Measurements from ENCODE around the gene TSPAN5. TPM values are rescaled to one million over a fixed set of nuclear protein-coding genes. Genes with fewer than 3 reads are reported as not detected.

The TSPAN5 gene
- total RNA-seq, 2 experiments from 2014 or later, result 1.8 to 2.8 TPM

DNA sequence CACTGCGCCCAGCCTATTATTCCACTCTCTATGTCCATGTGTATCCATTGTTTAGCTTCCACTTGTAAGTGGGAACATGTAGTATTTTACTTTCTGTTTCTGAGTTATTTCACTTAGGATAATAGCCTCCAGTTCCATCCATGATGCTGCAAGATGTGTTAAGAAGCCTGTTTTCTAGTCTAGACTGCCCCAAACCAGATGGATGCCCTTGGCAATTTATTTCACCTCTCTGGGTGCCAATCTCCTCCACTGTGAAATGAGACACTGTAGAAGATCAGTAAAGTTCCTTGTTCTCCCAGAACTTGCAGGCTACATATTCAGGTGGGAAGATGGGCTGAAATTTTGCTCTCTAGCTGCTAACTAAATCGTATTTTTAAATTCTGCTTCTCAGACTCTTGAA is 72.8 kb downstream of the TSPAN5 start:
- DNase-seq, result no peak
- intact Hi-C loops (cut with DNase I, micrococcal nuclease), result no loop called here
- CTCF ChIA-PET, result no interaction called here

DNA sequence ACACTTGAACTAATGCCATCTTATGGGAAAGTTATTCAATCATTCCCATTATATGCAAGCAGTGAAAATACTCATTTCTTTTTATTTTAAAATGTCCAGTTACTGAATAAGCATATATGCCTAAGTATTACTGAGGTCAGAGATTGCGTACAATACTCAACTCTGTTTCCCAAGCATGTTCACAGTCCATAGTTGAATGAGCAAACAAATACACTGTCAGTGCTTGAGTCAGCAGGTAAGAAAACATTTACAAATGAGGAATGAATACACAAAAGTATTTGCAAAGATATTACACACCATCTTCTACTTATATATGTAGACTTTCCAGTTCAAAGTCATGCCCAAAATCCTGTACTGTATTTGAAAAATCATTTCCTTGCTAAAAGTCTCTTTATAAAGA is 74.1 kb downstream of the TSPAN5 start:
- H3K9me3 ChIP-seq (ENCODE audit: control insufficient read depth in 1 of 2, insufficient read depth in 1 of 2, low read length in 2 of 2), result no peaks in the 10 kb centered on the region
- intact Hi-C loops (cut with DNase I, micrococcal nuclease), result no loop called here
- TF ChIP-seq, protein P1, sequence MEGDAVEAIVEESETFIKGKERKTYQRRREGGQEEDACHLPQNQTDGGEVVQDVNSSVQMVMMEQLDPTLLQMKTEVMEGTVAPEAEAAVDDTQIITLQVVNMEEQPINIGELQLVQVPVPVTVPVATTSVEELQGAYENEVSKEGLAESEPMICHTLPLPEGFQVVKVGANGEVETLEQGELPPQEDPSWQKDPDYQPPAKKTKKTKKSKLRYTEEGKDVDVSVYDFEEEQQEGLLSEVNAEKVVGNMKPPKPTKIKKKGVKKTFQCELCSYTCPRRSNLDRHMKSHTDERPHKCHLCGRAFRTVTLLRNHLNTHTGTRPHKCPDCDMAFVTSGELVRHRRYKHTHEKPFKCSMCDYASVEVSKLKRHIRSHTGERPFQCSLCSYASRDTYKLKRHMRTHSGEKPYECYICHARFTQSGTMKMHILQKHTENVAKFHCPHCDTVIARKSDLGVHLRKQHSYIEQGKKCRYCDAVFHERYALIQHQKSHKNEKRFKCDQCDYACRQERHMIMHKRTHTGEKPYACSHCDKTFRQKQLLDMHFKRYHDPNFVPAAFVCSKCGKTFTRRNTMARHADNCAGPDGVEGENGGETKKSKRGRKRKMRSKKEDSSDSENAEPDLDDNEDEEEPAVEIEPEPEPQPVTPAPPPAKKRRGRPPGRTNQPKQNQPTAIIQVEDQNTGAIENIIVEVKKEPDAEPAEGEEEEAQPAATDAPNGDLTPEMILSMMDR (IDR thresholded peaks at IDR 0.05), result no peak
- H3K9me3 Mint-ChIP-seq, result no peaks in the 10 kb centered on the region
- H3K4me3 ChIP-seq (ENCODE audit: low read length), result no peak overlapping the region
- no peaks in the 10 kb centered on the region for H3K36me3 ChIP-seq (ENCODE audit: insufficient read depth, low read length)
- peaks cover 4% of the 10 kb centered on the region for H3K4me1 ChIP-seq (ENCODE audit: insufficient read depth, low read length)
- ChIA-PET POLR2A (no interaction called here), CTCF (no interaction called here)
- no peak for ATAC-seq (ENCODE audit: poor library complexity)
- DNase-seq, result no peak
- H3K36me3 Mint-ChIP-seq (ENCODE audit: low read depth), result no peaks in the 10 kb centered on the region
- H3K4me3 Mint-ChIP-seq, result no peak overlapping the region
- no peak overlapping the region for H3K27ac Mint-ChIP-seq
- H3K27ac ChIP-seq (ENCODE audit: low read depth in 1 of 2, low read length in 2 of 2), result no peak overlapping the region
- no peaks in the 10 kb centered on the region for H3K27me3 ChIP-seq (ENCODE audit: control insufficient read depth in 1 of 2, insufficient read depth in 2 of 2, low read length in 2 of 2)
- H3K27me3 Mint-ChIP-seq, result no peaks in the 10 kb centered on the region
- H3K4me1 Mint-ChIP-seq (ENCODE audit: low read depth), result peaks cover 53% of the 10 kb centered on the region

More for the DNA sequence above, 72.8 kb downstream of the TSPAN5 start:
- Mint-ChIP-seq H3K4me3 (no peak overlapping the region), H3K9me3 (no peaks in the 10 kb centered on the region), H3K36me3 (ENCODE audit: low read depth) (no peaks in the 10 kb centered on the region), H3K27me3 (no peaks in the 10 kb centered on the region), H3K4me1 (ENCODE audit: low read depth) (peaks cover 47% of the 10 kb centered on the region), H3K27ac (no peak overlapping the region)
- no peak for ATAC-seq (ENCODE audit: poor library complexity)
- peaks cover 4% of the 10 kb centered on the region for H3K4me1 ChIP-seq (ENCODE audit: insufficient read depth, low read length)
- POLR2A ChIA-PET, result no interaction called here
- no peaks in the 10 kb centered on the region for H3K9me3 ChIP-seq (ENCODE audit: control insufficient read depth in 1 of 2, insufficient read depth in 1 of 2, low read length in 2 of 2)
- no peak overlapping the region for H3K27ac ChIP-seq (ENCODE audit: low read depth in 1 of 2, low read length in 2 of 2)
- no peaks in the 10 kb centered on the region for H3K27me3 ChIP-seq (ENCODE audit: control insufficient read depth in 1 of 2, insufficient read depth in 2 of 2, low read length in 2 of 2)
- TF ChIP-seq, protein P1 (IDR thresholded peaks at IDR 0.05), result no peak
- no peaks in the 10 kb centered on the region for H3K36me3 ChIP-seq (ENCODE audit: insufficient read depth, low read length)
- H3K4me3 ChIP-seq (ENCODE audit: low read length), result no peak overlapping the region

DNA sequence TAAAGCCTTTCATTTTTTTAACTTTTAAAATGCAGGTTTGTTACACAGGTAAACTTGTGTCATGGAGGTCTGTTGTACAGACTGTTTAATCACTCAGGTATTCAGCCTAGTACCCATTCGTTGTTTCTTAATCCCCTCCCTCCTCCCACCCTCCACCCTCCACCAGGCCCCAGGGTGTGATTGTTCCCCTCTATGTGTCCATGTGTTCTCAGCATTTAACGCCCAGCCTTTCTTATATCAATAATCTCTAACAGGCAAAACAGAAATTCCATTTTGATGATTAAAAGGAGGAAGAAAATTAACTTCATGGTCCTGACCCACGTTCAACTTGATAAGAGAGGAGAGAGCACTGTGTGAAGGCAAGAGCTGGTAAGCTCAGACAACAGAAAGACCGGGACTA is 75.1 kb downstream of the TSPAN5 start:
- H3K4me3 ChIP-seq (ENCODE audit: low read length), result no peak overlapping the region
- no peak overlapping the region for H3K27ac ChIP-seq (ENCODE audit: low read depth in 1 of 2, low read length in 2 of 2)
- no peak overlapping the region for H3K4me3 Mint-ChIP-seq
- DNase-seq (no peak), ATAC-seq (ENCODE audit: poor library complexity) (no peak)
- no peaks in the 10 kb centered on the region for H3K27me3 Mint-ChIP-seq
- H3K36me3 Mint-ChIP-seq (ENCODE audit: low read depth), result no peaks in the 10 kb centered on the region
- ChIA-PET POLR2A (no interaction called here), CTCF (no interaction called here)
- peaks cover 54% of the 10 kb centered on the region for H3K4me1 Mint-ChIP-seq (ENCODE audit: low read depth)
- no peaks in the 10 kb centered on the region for H3K27me3 ChIP-seq (ENCODE audit: control insufficient read depth in 1 of 2, insufficient read depth in 2 of 2, low read length in 2 of 2)
- H3K4me1 ChIP-seq (ENCODE audit: insufficient read depth, low read length), result peaks cover 12% of the 10 kb centered on the region
- intact Hi-C loops (cut with DNase I, micrococcal nuclease), result no loop called here
- H3K9me3 Mint-ChIP-seq, result no peaks in the 10 kb centered on the region
- H3K9me3 ChIP-seq (ENCODE audit: control insufficient read depth in 1 of 2, insufficient read depth in 1 of 2, low read length in 2 of 2), result no peaks in the 10 kb centered on the region
- no peaks in the 10 kb centered on the region for H3K36me3 ChIP-seq (ENCODE audit: insufficient read depth, low read length)
- H3K27ac Mint-ChIP-seq, result no peak overlapping the region
- TF ChIP-seq, protein P1 (IDR thresholded peaks at IDR 0.05), result no peak
